Measurements from ENCODE around the gene ZNF175. TPM values are rescaled to one million over a fixed set of nuclear protein-coding genes. Genes with fewer than 3 reads are reported as not detected.

Gene ZNF175
- total RNA-seq, 2 donors from 2014 or later, result 5.7 to 8.1 TPM

GRCh38 chr19:51564791-51565190 is 6.3 kb upstream of the ZNF175 start:
- Histone ChIP-seq H3K27me3 (no peaks in the 10 kb centered on the region), H3K4me3 (no peak overlapping the region), H3K4me1 (no peaks in the 10 kb centered on the region), H3K36me3 (no peaks in the 10 kb centered on the region), H3K27ac (no peak overlapping the region), H3K9ac (ENCODE audit: low read depth in 2 of 2, low read length in 2 of 2) (no peak overlapping the region), H3K9me3 (no peaks in the 10 kb centered on the region)
- no peak for DNase-seq
- no peak for TF ChIP-seq CTCF (IDR thresholded peaks at IDR 0.05)
- intact Hi-C loops (cut with DNase I), result no loop called here

GRCh38 chr19:51565583-51565982 is 5.5 kb upstream of the ZNF175 start:
- Histone ChIP-seq H3K27ac (no peak overlapping the region), H3K36me3 (no peaks in the 10 kb centered on the region), H3K4me1 (no peaks in the 10 kb centered on the region), H3K27me3 (no peaks in the 10 kb centered on the region), H3K9ac (ENCODE audit: low read depth in 2 of 2, low read length in 2 of 2) (no peak overlapping the region), H3K4me3 (no peak overlapping the region), H3K9me3 (no peaks in the 10 kb centered on the region)
- DNase-seq, result no peak
- intact Hi-C loops (cut with DNase I), result no loop called here
- TF ChIP-seq CTCF (IDR thresholded peaks at IDR 0.05), result no peak

GRCh38 chr19:51566489-51567100 is 4.5 kb upstream of the ZNF175 start:
- H3K9me3 ChIP-seq, result no peaks in the 10 kb centered on the region
- no peak overlapping the region for H3K4me3 ChIP-seq
- no peaks in the 10 kb centered on the region for H3K27me3 ChIP-seq
- intact Hi-C loops (cut with DNase I), result no loop called here
- H3K27ac ChIP-seq, result no peak overlapping the region
- no peak overlapping the region for H3K9ac ChIP-seq (ENCODE audit: low read depth in 2 of 2, low read length in 2 of 2)
- no peak for TF ChIP-seq CTCF (IDR thresholded peaks at IDR 0.05)
- no peaks in the 10 kb centered on the region for H3K36me3 ChIP-seq
- no peak for DNase-seq
- H3K4me1 ChIP-seq, result peaks cover under 1% of the 10 kb centered on the region

- no peaks in the 10 kb centered on the region for H3K27me3 ChIP-seq
- H3K9ac ChIP-seq (ENCODE audit: low read depth in 2 of 2, low read length in 2 of 2), result no peak overlapping the region
- peaks cover 9% of the 10 kb centered on the region for H3K4me1 ChIP-seq
- no peak for TF ChIP-seq CTCF (IDR thresholded peaks at IDR 0.05)
- intact Hi-C loops (cut with DNase I), result no loop called here
- H3K36me3 ChIP-seq, result no peaks in the 10 kb centered on the region
- no peak for DNase-seq
- H3K9me3 ChIP-seq, result no peaks in the 10 kb centered on the region
- H3K27ac ChIP-seq, result no peak overlapping the region
- no peak overlapping the region for H3K4me3 ChIP-seq
These were observed 3.5 kb upstream of the ZNF175 start for GRCh38 chr19:51567583-51567982.

GRCh38 chr19:51568456-51568855 is 2.6 kb upstream of the ZNF175 start:
- no peak overlapping the region for H3K27ac ChIP-seq
- H3K9me3 ChIP-seq, result no peaks in the 10 kb centered on the region
- H3K4me1 ChIP-seq, result peaks cover 9% of the 10 kb centered on the region
- TF ChIP-seq CTCF (IDR thresholded peaks at IDR 0.05), result no peak
- intact Hi-C loops (cut with DNase I), result no loop called here
- H3K9ac ChIP-seq (ENCODE audit: low read depth in 2 of 2, low read length in 2 of 2), result no peak overlapping the region
- no peaks in the 10 kb centered on the region for H3K27me3 ChIP-seq
- H3K36me3 ChIP-seq, result no peaks in the 10 kb centered on the region
- H3K4me3 ChIP-seq, result no peak overlapping the region
- DNase-seq, result no peak

Measured in colonic mucosa (tissue), 4 donors.